Transverse colon (tissue), 4 donors: ENCODE measurements around the gene SDK1.

ENCODE experiments used
- POLR2A ChIP-seq: fragments of 450-650 bp; IDR thresholded peaks from one replicate; pipeline ENCODE4 v1.6.1; 2016; ENCODE audit warnings: antibody characterized with exemption, mild to moderate bottlenecking, moderate library complexity
- POLR2AphosphoS5 ChIP-seq, 3 donors: sonication (generic); formaldehyde crosslinking; IDR thresholded peaks; one replicate each; pipeline ENCODE4 v1.6.1; 2016; ENCODE audit warnings: antibody characterized with exemption in 3 of 3
- TF ChIP-seq, protein P1 (sequence below), 5 experiments: fragments of 200-600 bp in 3 of 5; fragments of 450-650 bp in 2 of 5; sonication (generic) in 3 of 5; IDR thresholded peaks; 1 replicate in 2 of 5; 2 replicates in 3 of 5; pipeline ENCODE4 v1.5.1; 2016 to 2017; ENCODE audit warnings: antibody characterized with exemption in 5 of 5, inconsistent platforms in 3 of 5, mild to moderate bottlenecking in 2 of 5, moderate library complexity in 1 of 5

- TF ChIP-seq POLR2A, result no peak
- TF ChIP-seq, protein P1, sequence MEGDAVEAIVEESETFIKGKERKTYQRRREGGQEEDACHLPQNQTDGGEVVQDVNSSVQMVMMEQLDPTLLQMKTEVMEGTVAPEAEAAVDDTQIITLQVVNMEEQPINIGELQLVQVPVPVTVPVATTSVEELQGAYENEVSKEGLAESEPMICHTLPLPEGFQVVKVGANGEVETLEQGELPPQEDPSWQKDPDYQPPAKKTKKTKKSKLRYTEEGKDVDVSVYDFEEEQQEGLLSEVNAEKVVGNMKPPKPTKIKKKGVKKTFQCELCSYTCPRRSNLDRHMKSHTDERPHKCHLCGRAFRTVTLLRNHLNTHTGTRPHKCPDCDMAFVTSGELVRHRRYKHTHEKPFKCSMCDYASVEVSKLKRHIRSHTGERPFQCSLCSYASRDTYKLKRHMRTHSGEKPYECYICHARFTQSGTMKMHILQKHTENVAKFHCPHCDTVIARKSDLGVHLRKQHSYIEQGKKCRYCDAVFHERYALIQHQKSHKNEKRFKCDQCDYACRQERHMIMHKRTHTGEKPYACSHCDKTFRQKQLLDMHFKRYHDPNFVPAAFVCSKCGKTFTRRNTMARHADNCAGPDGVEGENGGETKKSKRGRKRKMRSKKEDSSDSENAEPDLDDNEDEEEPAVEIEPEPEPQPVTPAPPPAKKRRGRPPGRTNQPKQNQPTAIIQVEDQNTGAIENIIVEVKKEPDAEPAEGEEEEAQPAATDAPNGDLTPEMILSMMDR (IDR thresholded peaks at IDR 0.05), result no peak
- TF ChIP-seq POLR2AphosphoS5 (IDR thresholded peaks at IDR 0.05), result no peak
Observed at GRCh38 chr7:3568516-3568915, 267.5 kb downstream of the SDK1 start.
